ENCODE data around the gene ARHGEF12. TPM values are rescaled to one million over a fixed set of nuclear protein-coding genes. Genes with fewer than 3 reads are reported as not detected.

ARHGEF12 gene
- total RNA-seq, 1 experiment from 2014 or later = 41.0 TPM

DNA sequence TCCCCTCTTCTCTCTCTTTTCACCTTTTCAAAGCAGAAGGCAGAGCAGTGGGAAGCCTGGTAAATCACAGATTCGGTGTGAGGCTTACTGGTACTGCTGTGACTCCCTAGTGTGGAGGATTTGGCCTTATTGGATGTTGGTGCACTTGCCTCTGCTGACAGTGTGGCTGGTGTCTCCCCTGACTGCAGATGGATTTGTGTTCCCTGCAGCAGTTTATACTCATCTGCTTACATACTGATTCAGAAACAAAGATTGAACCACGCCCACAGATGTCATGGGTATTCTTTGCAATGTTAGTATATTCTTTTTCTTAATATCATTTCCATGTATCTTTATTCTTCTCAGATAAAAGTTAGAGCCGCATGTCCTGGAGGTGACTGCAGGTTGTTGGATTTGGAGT lies 148.5 kb downstream of the ARHGEF12 start:
- Histone ChIP-seq H3K4me2 (ENCODE audit: low read length) (no peak overlapping the region), H3K4me1 (ENCODE audit: insufficient read depth, low read length) (no peaks in the 10 kb centered on the region), H3K27me3 (ENCODE audit: low read length) (no peaks in the 10 kb centered on the region), H4K20me1 (ENCODE audit: low read length) (no peaks in the 10 kb centered on the region), H3K27ac (ENCODE audit: low read length) (no peak overlapping the region), H3K9me2 (replicated peaks; ENCODE audit: low read length) (no peaks in the 10 kb centered on the region), H3F3A (ENCODE audit: low read length, unreplicated experiment) (no peaks in the 10 kb centered on the region), H3K36me3 (ENCODE audit: low read depth, low read length) (peaks cover 13% of the 10 kb centered on the region), H3K4me3 (ENCODE audit: low read length) (no peak overlapping the region), H3K9ac (ENCODE audit: low read length) (no peak overlapping the region), H2AFZ (ENCODE audit: low read length) (no peak overlapping the region), H3K9me3 (ENCODE audit: low read length) (no peaks in the 10 kb centered on the region), H3K79me2 (ENCODE audit: low read length) (no peaks in the 10 kb centered on the region)
- BruUV-seq (replicated peaks) = no TSS peak
- no peak for DNase-seq
- intact Hi-C loops (cut with micrococcal nuclease) = loop anchor here (5.0 kb wide), 1 partner anchor 147 kb away; the partner anchor contains the start of gene ARHGEF12
- POLR2A ChIA-PET (ENCODE audit: unreplicated experiment) = no interaction called here
- CTCF ChIA-PET = no interaction called here
- peak; percentile 40; the same call in 1 of the 2 replicates for ATAC-seq
- TF ChIP-seq EZH2phosphoT487 (IDR thresholded peaks at IDR 0.05; ENCODE audit: borderline replicate concordance, low read length) = no peak
- TF ChIP-seq EZH2 (IDR thresholded peaks at IDR 0.05; ENCODE audit: low read length, unreplicated experiment) = no peak
- TF ChIP-seq, protein P1, sequence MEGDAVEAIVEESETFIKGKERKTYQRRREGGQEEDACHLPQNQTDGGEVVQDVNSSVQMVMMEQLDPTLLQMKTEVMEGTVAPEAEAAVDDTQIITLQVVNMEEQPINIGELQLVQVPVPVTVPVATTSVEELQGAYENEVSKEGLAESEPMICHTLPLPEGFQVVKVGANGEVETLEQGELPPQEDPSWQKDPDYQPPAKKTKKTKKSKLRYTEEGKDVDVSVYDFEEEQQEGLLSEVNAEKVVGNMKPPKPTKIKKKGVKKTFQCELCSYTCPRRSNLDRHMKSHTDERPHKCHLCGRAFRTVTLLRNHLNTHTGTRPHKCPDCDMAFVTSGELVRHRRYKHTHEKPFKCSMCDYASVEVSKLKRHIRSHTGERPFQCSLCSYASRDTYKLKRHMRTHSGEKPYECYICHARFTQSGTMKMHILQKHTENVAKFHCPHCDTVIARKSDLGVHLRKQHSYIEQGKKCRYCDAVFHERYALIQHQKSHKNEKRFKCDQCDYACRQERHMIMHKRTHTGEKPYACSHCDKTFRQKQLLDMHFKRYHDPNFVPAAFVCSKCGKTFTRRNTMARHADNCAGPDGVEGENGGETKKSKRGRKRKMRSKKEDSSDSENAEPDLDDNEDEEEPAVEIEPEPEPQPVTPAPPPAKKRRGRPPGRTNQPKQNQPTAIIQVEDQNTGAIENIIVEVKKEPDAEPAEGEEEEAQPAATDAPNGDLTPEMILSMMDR (conservative IDR thresholded peaks at IDR 0.05; ENCODE audit: low read depth, low read length) = no peak

DNA sequence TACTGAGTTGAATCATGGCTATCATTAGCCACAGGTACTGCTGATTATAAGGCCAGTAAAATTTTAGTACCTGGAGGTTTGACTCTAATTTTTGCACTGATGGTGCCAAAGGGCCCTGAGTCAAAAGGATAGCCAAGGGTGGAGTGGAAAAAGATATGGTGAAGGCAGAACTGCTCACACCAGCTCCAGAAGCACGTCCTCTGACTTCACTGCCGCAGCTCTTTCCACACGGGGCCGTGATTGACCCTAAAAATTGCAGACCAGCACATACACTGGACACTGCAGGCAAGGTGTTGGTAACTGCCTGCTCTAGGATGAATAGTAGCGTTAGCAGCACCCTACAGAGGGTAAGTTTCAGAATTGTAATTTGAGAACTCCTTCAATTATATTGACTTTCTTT lies 149.9 kb downstream of the ARHGEF12 start:
- Histone ChIP-seq H3K9ac (ENCODE audit: low read length) (no peak overlapping the region), H3K9me3 (ENCODE audit: low read length) (no peaks in the 10 kb centered on the region), H3K27me3 (ENCODE audit: low read length) (no peaks in the 10 kb centered on the region), H3K9me2 (replicated peaks; ENCODE audit: low read length) (no peaks in the 10 kb centered on the region), H3F3A (ENCODE audit: low read length, unreplicated experiment) (no peaks in the 10 kb centered on the region), H3K4me3 (ENCODE audit: low read length) (no peak overlapping the region), H3K4me2 (ENCODE audit: low read length) (no peak overlapping the region), H3K4me1 (ENCODE audit: insufficient read depth, low read length) (no peaks in the 10 kb centered on the region), H2AFZ (ENCODE audit: low read length) (no peak overlapping the region), H3K79me2 (ENCODE audit: low read length) (no peaks in the 10 kb centered on the region), H4K20me1 (ENCODE audit: low read length) (no peaks in the 10 kb centered on the region), H3K36me3 (ENCODE audit: low read depth, low read length) (peaks cover 4% of the 10 kb centered on the region), H3K27ac (ENCODE audit: low read length) (no peak overlapping the region)
- POLR2A ChIA-PET (ENCODE audit: unreplicated experiment) = no interaction called here
- CTCF ChIA-PET = no interaction called here
- ATAC-seq = no peak
- TF ChIP-seq EZH2phosphoT487 (IDR thresholded peaks at IDR 0.05; ENCODE audit: borderline replicate concordance, low read length) (no peak), EZH2 (IDR thresholded peaks at IDR 0.05; ENCODE audit: low read length, unreplicated experiment) (no peak)
- TF ChIP-seq, protein P1 (conservative IDR thresholded peaks at IDR 0.05; ENCODE audit: low read depth, low read length) = no peak
- TSS peak; percentile 23 for BruUV-seq (replicated peaks)
- DNase-seq = no peak
- intact Hi-C loops (cut with micrococcal nuclease) = no loop called here

DNA sequence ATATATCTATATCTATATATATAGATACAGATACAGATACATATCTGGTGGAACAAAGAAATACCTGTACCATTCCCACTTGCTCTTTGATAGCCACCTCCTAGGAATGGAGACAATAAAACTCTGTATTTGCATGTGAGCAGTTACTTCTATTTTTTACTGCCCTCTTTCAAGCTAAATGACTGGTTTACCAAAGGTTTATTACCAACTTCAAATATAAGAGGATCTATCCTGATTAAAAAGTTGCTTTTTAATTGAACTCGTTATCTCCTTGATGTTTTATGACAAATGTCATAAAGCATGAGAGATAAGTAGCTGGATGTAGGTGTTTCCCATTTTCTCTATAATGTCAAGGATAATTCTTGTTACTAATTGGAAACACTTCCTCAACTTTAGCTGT lies 153.6 kb downstream of the ARHGEF12 start:
- Histone ChIP-seq H3K4me1 (ENCODE audit: insufficient read depth, low read length) (no peaks in the 10 kb centered on the region), H3K79me2 (ENCODE audit: low read length) (no peaks in the 10 kb centered on the region), H3K4me2 (ENCODE audit: low read length) (no peak overlapping the region), H3F3A (ENCODE audit: low read length, unreplicated experiment) (no peaks in the 10 kb centered on the region), H2AFZ (ENCODE audit: low read length) (no peak overlapping the region), H3K9me3 (ENCODE audit: low read length) (no peaks in the 10 kb centered on the region), H3K36me3 (ENCODE audit: low read depth, low read length) (no peaks in the 10 kb centered on the region), H3K9me2 (replicated peaks; ENCODE audit: low read length) (no peaks in the 10 kb centered on the region), H3K27ac (ENCODE audit: low read length) (no peak overlapping the region), H3K27me3 (ENCODE audit: low read length) (no peaks in the 10 kb centered on the region), H3K9ac (ENCODE audit: low read length) (no peak overlapping the region), H4K20me1 (ENCODE audit: low read length) (no peaks in the 10 kb centered on the region), H3K4me3 (ENCODE audit: low read length) (no peak overlapping the region)
- ChIA-PET CTCF (no interaction called here), POLR2A (ENCODE audit: unreplicated experiment) (no interaction called here)
- no peak for TF ChIP-seq EZH2 (IDR thresholded peaks at IDR 0.05; ENCODE audit: low read length, unreplicated experiment)
- no peak for TF ChIP-seq EZH2phosphoT487 (IDR thresholded peaks at IDR 0.05; ENCODE audit: borderline replicate concordance, low read length)
- TF ChIP-seq, protein P1 (conservative IDR thresholded peaks at IDR 0.05; ENCODE audit: low read depth, low read length) = no peak
- intact Hi-C loops (cut with micrococcal nuclease) = no loop called here
- no TSS peak for BruUV-seq (replicated peaks)
- DNase-seq (no peak), ATAC-seq (no peak)
